Activated naive CD8-positive, alpha-beta T cell treated with anti-CD3 and anti-CD28 coated beads, Interleukin-2, amount 50 U/mL, for 24 hours (primary cell): ENCODE data around the gene ZNF521.

Experiments
- ATAC-seq: fragments of 150-1000 bp; cut with Tn5 transposase; one replicate; pipeline ENCODE4 v1.10.0; 2021
- DNase-seq: peaks from one replicate; pipeline ENCODE4 v3.0.0; 2021
- H3K27ac Mint-ChIP-seq: one replicate; pipeline ENCODE4 v1.8.0; 2021; ENCODE audit warnings: mild to moderate bottlenecking, mixed read lengths
- H3K27me3 Mint-ChIP-seq: one replicate; pipeline ENCODE4 v1.8.0; 2021; ENCODE audit warnings: mixed read lengths
- H3K36me3 Mint-ChIP-seq: one replicate; pipeline ENCODE4 v1.8.0; 2021; ENCODE audit warnings: low read depth, mixed read lengths
- H3K4me1 Mint-ChIP-seq: one replicate; pipeline ENCODE4 v1.8.0; 2021; ENCODE audit warnings: mixed read lengths
- H3K4me3 Mint-ChIP-seq: one replicate; pipeline ENCODE4 v1.8.0; 2021; ENCODE audit warnings: mild to moderate bottlenecking, moderate library complexity, mixed read lengths
- H3K9me3 Mint-ChIP-seq: one replicate; pipeline ENCODE4 v1.8.0; 2021; ENCODE audit warnings: mixed read lengths

Gene ZNF521

DNA sequence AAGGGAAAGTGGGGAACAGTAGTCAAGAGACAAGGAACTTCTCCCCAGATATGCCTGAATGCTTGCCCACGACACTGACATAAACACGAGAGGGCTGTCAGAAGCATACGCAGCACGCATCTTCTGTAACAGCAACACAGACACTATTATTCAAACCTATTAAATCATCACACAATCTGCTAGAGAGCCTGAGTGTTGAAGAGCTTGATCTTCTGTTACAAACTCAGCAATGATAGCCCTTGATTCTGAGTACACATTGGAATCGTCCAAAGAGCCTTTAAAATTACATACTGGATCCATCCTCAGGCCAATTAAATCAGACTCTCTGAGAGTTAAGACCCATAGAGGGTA lies 111.6 kb downstream of the ZNF521 start:
- no peaks in the 10 kb centered on the region for H3K36me3 Mint-ChIP-seq
- H3K4me1 Mint-ChIP-seq = no peaks in the 10 kb centered on the region
- H3K4me3 Mint-ChIP-seq = no peak overlapping the region
- H3K27ac Mint-ChIP-seq = no peak overlapping the region
- DNase-seq (no peak), ATAC-seq (no peak)
- no peaks in the 10 kb centered on the region for H3K9me3 Mint-ChIP-seq
- H3K27me3 Mint-ChIP-seq = no peaks in the 10 kb centered on the region

DNA sequence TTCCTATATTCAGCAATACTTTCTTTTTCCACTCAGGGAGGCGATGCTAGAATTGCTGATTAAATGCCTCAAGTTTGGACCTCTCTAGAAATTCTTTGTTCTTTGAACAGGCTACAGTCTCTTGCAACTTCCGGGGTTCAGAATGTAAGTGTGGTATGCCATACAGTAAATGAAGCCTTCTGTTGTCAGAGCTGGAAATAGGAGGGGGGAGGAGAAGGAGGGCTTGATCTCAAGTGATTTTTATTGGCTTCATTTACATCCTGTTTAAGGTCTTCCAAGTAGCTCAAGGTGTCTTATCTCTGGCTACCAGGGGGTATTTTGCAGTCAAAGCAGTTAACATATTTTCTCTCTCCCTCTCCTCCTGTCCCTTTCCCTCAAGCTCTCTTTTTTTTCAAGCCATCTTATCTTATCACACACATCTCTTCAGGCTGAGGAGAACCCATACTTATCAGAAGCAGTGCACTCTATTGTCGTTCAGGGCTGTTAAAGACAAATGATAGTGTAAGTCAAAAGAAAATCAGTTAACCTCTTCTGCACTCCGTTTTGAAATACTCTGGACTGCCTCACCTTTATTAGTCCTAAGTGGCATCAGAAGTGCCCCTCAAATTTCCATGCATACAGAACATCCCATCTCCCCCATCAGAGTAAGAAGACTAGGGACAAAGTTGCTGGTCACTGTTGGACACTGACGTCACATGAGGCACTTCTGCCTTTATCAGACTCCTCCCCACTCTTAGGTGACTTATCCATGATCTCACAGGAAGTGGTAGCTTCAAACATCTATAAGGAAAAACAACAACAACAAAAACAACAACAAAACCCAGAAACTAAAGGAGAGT lies 112.2 kb downstream of the ZNF521 start:
- ATAC-seq (no peak), DNase-seq (no peak)
- Mint-ChIP-seq H3K36me3 (no peaks in the 10 kb centered on the region), H3K27me3 (no peaks in the 10 kb centered on the region), H3K4me3 (no peak overlapping the region), H3K4me1 (no peaks in the 10 kb centered on the region), H3K27ac (no peak overlapping the region), H3K9me3 (no peaks in the 10 kb centered on the region)

DNA sequence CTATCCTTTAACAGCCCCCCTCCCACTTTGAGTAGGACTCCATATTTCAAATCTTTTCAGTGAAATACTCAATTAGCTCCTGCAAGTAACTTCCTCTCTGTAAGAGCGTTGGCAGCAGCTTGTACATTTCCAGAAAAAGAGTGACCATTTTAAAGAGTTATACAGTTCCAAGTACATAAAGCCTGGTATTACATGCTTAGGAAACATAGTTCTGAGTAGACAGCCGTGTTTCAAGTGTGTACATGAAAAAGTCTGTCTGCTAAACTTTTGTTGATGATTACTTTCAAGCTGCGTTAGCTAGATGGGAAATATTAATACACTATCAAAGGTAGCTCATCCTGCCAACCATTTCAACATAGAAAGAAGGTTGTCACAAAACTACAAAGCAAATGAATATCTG lies 112.8 kb downstream of the ZNF521 start:
- Mint-ChIP-seq H3K27me3 (no peaks in the 10 kb centered on the region), H3K36me3 (no peaks in the 10 kb centered on the region), H3K4me3 (no peak overlapping the region), H3K27ac (no peak overlapping the region), H3K9me3 (no peaks in the 10 kb centered on the region), H3K4me1 (no peaks in the 10 kb centered on the region)
- no peak for DNase-seq
- no peak for ATAC-seq

DNA sequence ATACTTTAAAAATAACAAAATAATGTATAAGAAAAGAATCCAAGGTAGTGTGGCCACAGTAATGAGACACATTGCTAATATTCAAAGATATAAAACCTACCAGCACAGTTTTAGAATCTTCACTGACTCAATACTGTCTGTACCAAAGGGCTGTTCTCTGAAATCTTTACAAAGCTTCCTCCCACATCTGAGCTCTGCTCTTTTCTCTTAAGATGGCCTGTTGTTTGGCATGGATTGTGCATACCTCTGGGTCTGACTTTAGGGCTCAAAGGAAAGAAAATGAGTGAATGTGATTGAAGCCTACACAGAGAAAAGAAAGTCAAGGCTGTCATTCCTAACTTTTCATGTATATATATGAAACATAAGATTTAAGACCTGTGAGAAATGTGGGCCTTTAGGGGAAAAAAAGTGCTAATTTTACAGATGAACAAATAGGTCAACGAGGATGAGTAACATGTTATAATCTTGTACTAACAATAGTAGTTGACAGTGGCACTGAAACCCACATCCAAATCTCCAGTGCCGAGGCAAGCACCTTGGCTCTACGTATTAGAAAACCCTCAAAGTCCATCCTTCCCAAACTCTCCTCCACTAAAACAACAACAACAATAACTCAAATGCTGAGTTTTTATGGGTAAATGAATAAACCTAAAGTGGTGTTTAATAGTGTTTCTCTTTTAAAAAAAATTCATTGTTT lies 114.2 kb downstream of the ZNF521 start:
- Mint-ChIP-seq H3K27me3 (no peaks in the 10 kb centered on the region), H3K9me3 (no peaks in the 10 kb centered on the region), H3K4me1 (no peaks in the 10 kb centered on the region), H3K4me3 (no peak overlapping the region), H3K36me3 (no peaks in the 10 kb centered on the region), H3K27ac (no peak overlapping the region)
- ATAC-seq (no peak), DNase-seq (no peak)

DNA sequence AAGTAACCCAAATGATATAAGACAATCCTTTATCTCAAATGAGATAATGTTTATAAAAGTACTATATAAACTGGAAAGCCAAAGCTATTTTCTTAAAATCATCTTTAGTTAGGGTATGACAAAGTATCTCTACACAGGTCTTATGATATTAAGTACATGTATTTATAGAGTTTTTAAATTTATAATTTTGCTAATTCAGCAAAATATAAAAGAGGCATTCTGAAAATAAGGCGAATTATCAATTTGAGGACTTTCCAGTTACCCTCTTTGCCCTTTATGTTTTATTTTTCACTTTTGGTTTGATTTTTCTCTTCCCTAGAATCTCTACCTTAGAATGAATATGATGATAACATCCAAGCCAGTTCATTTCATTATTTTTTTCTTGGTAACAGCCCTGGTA lies 115.2 kb downstream of the ZNF521 start:
- no peaks in the 10 kb centered on the region for H3K27me3 Mint-ChIP-seq
- no peak overlapping the region for H3K4me3 Mint-ChIP-seq
- no peaks in the 10 kb centered on the region for H3K4me1 Mint-ChIP-seq
- ATAC-seq (no peak), DNase-seq (no peak)
- H3K9me3 Mint-ChIP-seq = no peaks in the 10 kb centered on the region
- no peak overlapping the region for H3K27ac Mint-ChIP-seq
- no peaks in the 10 kb centered on the region for H3K36me3 Mint-ChIP-seq

DNA sequence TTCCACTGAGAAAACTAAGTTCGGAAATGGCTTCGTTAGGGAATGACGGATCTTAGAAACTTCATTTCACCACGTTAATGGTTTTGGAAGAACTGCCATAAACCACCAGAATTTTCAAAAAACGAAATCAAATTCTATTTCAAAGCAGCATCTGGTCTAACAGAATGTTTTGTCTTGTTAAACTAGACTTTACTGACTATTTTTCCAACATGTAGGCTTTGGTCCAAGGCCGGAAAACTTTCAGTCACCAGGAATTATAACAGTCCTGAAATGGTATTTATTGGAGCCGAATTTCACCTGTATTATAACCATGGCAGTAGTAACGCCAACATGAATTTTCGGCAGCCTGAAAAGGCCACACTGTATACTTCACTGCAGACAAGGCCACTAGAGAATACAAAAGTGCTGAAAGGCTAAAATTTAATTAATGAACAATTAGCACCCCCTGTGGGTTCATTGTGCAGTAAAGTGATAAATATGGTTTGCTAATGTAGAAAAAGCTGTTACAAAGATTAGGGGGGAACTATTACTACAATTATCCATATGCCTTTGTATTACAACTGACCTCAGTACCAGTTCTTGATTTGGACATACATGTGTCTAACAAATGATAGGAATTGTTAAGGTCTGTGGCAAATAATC lies 116.4 kb downstream of the ZNF521 start:
- no peak for ATAC-seq
- no peak overlapping the region for H3K4me3 Mint-ChIP-seq
- no peaks in the 10 kb centered on the region for H3K4me1 Mint-ChIP-seq
- no peaks in the 10 kb centered on the region for H3K9me3 Mint-ChIP-seq
- H3K36me3 Mint-ChIP-seq = no peaks in the 10 kb centered on the region
- DNase-seq = no peak
- no peak overlapping the region for H3K27ac Mint-ChIP-seq
- no peaks in the 10 kb centered on the region for H3K27me3 Mint-ChIP-seq

DNA sequence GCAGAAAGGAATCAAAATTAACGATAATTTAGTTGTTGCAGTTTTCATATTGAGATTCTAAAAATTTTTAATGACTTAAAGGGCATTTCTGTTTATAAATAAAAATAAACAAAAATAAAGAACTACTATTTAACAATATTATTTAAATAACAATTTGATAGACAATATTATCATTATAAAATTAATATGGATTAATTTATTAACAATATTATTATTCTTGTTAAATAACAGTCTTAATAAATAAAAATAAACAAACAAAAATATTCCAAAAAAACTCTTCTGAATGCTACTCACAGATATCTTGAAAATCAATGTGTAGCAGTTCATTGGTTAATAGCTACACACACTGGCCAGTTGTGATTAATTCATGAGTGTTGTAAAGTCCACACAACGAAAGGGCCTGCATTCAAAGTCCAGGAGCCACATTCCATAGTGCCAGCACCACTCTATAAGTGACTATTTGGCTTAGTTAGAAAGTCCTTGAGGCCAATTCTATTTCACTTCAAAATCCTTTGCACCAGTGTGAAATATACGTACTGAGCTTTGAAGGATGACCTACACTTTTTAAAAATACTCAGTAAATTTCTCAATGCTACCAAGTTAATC lies 117.1 kb downstream of the ZNF521 start:
- Mint-ChIP-seq H3K9me3 (no peaks in the 10 kb centered on the region), H3K4me3 (no peak overlapping the region), H3K4me1 (no peaks in the 10 kb centered on the region), H3K27ac (no peak overlapping the region), H3K27me3 (no peaks in the 10 kb centered on the region), H3K36me3 (no peaks in the 10 kb centered on the region)
- ATAC-seq = no peak
- DNase-seq = no peak

DNA sequence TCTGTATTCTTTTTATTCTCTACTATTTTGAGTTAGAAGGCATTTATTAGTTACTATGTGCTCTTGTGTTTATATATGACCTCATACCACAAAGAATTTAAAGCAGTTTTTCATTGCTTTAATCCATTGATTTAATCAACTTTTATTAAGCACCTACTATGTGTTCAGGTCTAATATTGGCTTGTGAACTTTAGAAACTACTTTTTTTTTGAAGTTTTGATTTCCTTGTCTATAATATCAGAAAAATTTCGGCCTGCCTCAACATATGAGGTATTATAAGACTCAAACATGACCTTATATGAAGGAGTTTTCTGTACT lies 117.7 kb downstream of the ZNF521 start:
- Mint-ChIP-seq H3K9me3 (no peaks in the 10 kb centered on the region), H3K27me3 (no peaks in the 10 kb centered on the region), H3K36me3 (no peaks in the 10 kb centered on the region), H3K27ac (no peak overlapping the region), H3K4me1 (no peaks in the 10 kb centered on the region), H3K4me3 (no peak overlapping the region)
- no peak for ATAC-seq
- DNase-seq = no peak

DNA sequence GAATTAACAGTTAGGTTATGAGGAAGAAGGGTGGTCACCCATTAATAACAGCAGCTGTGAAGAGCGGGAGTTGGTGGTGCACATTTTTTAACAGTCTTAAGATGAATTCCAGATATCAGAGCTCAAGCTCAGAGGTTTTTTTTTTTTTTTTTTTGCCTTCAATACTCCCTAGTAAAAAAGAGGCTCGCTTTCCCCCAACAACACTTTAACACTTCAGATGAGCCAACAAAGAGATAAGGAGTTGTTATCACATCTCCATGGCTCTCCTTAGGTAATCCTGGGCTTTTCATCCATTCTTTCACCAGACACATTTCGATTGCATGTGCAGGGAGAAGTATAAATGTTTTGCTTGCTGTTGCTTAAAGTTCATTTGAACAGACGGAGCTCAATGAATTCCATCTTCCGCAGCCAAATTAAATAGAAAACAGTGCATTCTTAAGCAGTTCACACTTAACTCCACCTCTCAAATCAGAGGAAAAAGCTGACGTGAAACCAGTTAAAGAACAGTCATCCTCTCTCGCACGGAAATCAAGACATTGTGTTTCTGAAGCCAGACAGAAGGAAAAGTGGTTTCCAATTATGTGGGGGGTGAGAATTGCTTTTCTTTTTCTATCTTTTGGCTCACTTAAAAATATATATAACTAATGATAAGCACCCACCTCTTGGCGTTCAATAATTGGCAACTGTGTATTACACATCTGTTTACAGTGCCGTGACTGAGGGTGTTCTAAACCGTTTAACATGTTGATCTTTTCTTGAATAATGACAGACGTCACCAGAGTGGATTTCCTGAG lies 118.2 kb downstream of the ZNF521 start:
- no peak overlapping the region for H3K4me3 Mint-ChIP-seq
- H3K9me3 Mint-ChIP-seq = no peaks in the 10 kb centered on the region
- no peaks in the 10 kb centered on the region for H3K27me3 Mint-ChIP-seq
- no peaks in the 10 kb centered on the region for H3K4me1 Mint-ChIP-seq
- H3K36me3 Mint-ChIP-seq = no peaks in the 10 kb centered on the region
- DNase-seq (no peak), ATAC-seq (no peak)
- H3K27ac Mint-ChIP-seq = no peak overlapping the region

DNA sequence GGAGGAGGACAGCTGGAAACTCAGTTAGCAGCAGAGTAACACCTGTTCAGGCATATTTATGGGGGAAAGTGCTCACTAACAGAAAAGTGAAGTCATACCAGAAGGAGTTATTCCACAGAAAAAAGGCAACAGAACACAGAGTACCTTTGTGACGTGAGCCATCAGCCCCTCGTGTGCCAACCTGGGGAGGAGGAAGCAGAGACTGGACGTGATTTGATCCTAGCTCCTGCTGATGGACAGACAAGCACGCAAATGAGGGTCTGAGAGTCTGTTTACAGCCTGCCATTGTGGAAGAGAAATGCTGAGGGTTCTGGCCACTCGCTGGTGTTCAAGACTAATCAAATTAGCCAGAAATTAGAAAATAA lies 120.7 kb downstream of the ZNF521 start:
- Mint-ChIP-seq H3K36me3 (no peaks in the 10 kb centered on the region), H3K27me3 (no peaks in the 10 kb centered on the region), H3K9me3 (no peaks in the 10 kb centered on the region), H3K4me1 (no peaks in the 10 kb centered on the region), H3K4me3 (no peak overlapping the region), H3K27ac (no peak overlapping the region)
- ATAC-seq (no peak), DNase-seq (no peak)

DNA sequence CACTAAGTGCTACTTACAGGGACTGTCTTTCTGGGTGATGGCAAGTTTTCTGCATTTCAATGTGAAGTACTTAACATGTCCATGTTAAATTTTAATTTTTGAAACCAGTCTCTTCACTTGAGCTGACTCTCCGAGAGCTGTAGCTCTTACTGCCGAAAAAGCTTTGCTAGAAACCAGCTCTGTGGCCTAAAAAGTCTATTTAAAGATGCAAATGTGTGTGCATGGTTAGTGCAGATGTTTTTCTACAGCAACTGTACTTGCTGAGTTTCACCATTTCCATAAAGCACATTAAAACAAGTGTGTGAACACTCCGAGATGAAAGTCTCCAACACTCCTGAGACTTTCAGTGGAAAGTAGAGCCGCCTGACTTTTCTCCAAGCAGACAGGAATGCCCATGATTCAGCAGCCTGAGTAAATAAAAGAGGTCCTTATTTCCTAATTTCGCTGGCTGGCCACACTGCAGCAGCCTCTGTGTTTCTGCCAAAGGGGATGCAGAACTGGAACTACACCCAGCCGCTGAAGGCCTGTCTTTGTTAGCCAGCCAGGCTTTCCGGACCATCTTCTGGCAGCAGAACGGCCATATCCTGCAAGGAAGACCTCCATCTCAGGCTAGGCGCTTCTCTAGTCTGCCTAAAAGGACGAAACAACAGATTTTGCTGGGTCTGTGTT lies 121.2 kb downstream of the ZNF521 start:
- H3K27ac Mint-ChIP-seq = no peak overlapping the region
- no peaks in the 10 kb centered on the region for H3K36me3 Mint-ChIP-seq
- H3K27me3 Mint-ChIP-seq = no peaks in the 10 kb centered on the region
- no peaks in the 10 kb centered on the region for H3K4me1 Mint-ChIP-seq
- H3K4me3 Mint-ChIP-seq = no peak overlapping the region
- H3K9me3 Mint-ChIP-seq = no peaks in the 10 kb centered on the region
- no peak for DNase-seq
- ATAC-seq = no peak

DNA sequence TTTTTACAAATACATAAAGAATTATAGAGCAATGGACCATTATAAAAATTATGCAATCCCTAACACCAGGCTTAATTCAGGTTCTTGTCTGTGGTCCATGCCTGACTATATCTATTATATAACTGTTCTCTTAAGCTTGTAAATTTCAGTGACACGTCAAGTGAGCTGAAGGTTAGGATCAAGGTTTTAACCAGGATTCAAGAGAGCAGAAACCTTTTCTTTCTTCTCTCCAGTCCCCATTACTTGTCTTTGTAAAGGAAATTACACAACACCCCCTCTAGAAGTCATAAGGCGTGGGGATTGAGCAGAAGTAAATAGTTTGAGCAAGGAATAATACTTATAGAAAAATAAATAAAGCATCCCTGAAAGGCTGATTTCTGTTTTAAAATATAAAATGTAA lies 122.0 kb downstream of the ZNF521 start:
- H3K4me3 Mint-ChIP-seq = no peak overlapping the region
- ATAC-seq (no peak), DNase-seq (no peak)
- H3K27me3 Mint-ChIP-seq = no peaks in the 10 kb centered on the region
- no peaks in the 10 kb centered on the region for H3K36me3 Mint-ChIP-seq
- no peaks in the 10 kb centered on the region for H3K9me3 Mint-ChIP-seq
- no peak overlapping the region for H3K27ac Mint-ChIP-seq
- H3K4me1 Mint-ChIP-seq = no peaks in the 10 kb centered on the region

DNA sequence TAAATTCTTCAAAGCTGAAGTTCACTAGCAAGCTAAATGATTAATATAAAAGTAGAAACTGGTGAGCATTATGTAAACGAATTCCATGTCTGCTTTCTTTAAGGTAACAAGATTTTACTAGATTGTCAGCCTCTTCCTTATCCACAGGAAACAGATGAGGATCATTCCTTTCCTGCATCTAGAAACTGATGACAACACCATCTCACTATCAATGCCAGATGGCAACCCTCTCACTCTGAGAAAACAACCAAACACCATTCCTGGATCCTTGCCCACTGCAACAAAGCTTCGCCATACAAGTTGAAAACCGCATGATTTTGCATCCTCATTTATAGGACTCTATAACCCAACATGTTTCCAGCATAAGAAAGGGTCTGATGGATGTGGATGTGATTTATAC lies 122.9 kb downstream of the ZNF521 start:
- H3K36me3 Mint-ChIP-seq = no peaks in the 10 kb centered on the region
- ATAC-seq (no peak), DNase-seq (no peak)
- H3K27ac Mint-ChIP-seq = no peak overlapping the region
- H3K27me3 Mint-ChIP-seq = no peaks in the 10 kb centered on the region
- H3K9me3 Mint-ChIP-seq = no peaks in the 10 kb centered on the region
- H3K4me3 Mint-ChIP-seq = no peak overlapping the region
- no peaks in the 10 kb centered on the region for H3K4me1 Mint-ChIP-seq

DNA sequence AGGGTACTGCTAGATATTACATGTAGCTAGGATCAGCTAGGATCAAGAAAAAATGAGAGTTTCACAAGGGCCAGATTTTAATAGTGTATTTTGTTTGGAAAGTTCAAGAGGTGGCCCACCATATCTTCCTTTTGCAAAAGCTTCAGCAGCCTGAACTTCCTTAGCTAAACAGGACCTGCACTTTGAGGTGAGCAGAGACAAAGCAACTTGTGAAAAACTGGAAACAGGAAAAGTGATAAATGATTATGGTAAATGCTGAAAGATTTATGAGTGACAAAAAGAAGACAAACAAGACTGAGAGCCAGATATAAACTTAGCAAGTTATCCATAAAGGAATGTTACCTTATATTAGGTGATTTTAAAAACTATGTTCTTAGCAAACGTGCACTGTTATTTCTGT lies 123.6 kb downstream of the ZNF521 start:
- Mint-ChIP-seq H3K27ac (no peak overlapping the region), H3K9me3 (no peaks in the 10 kb centered on the region), H3K4me3 (no peak overlapping the region), H3K4me1 (no peaks in the 10 kb centered on the region), H3K27me3 (no peaks in the 10 kb centered on the region), H3K36me3 (no peaks in the 10 kb centered on the region)
- ATAC-seq (no peak), DNase-seq (no peak)
